Retinal pigment epithelial cell (primary cell): ENCODE results near the gene WDR90.
"Not testable (repeated sequence)": the region's sequence is repeated elsewhere in the genome, so short reads cannot be mapped to it uniquely, and the experiment has no call there.

Source experiments
- DNase-seq: peaks from one replicate; pipeline ENCODE4 v3.0.0-alpha.2; 2010; ENCODE audit warnings: low read depth
- H3K4me3 ChIP-seq: 2 replicates; pipeline ENCODE4 v1.5.1; 2011; ENCODE audit warnings: mild to moderate bottlenecking, low read length, control low read depth, moderate library complexity
- CTCF ChIP-seq: conservative IDR thresholded peaks from 2 replicates; pipeline ENCODE4 v1.5.1; 2011; ENCODE audit warnings: low read depth, low read length, control low read depth, inconsistent platforms

The WDR90 gene

GRCh38 chr16:708959-709358 is 59.8 kb downstream of the WDR90 start:
- no peak overlapping the region for H3K4me3 ChIP-seq
- DNase-seq: no peak
- TF ChIP-seq CTCF: no peak

GRCh38 chr16:709566-710499 is 60.7 kb downstream of the WDR90 start:
- no peak for TF ChIP-seq CTCF
- H3K4me3 ChIP-seq: no peak overlapping the region
- DNase-seq: no peak

- no peak for TF ChIP-seq CTCF
These were observed 61.4 kb downstream of the WDR90 start for GRCh38 chr16:710500-711075.

GRCh38 chr16:711084-711483 is 61.9 kb downstream of the WDR90 start:
- H3K4me3 ChIP-seq: no peak overlapping the region
- no peak for DNase-seq
- TF ChIP-seq CTCF: no peak

More at GRCh38 chr16:710500-711075, 61.4 kb downstream of the WDR90 start:
- no peak overlapping the region for H3K4me3 ChIP-seq
- no peak for DNase-seq

- peak; percentile 89 for TF ChIP-seq CTCF
- H3K4me3 ChIP-seq: no peak overlapping the region
- DNase-seq: no peak
These were observed 62.6 kb downstream of the WDR90 start for GRCh38 chr16:711548-712320.

- peak; percentile 94 for DNase-seq
- not testable (repeated sequence) for H3K4me3 ChIP-seq
- TF ChIP-seq CTCF: peak; percentile 58
These were observed 63.6 kb downstream of the WDR90 start for GRCh38 chr16:712740-713250.
